Keratinocyte (primary cell): Measurements from ENCODE around the gene HSF2.

Experiments
- EZH2 ChIP-seq: IDR thresholded peaks from one replicate; pipeline ENCODE4 v1.6.1; 2012; ENCODE audit warnings: inconsistent platforms, mild to moderate bottlenecking, low read length, moderate library complexity
- TF ChIP-seq, protein P1 (sequence below), 3 experiments: IDR thresholded peaks in 1 of 3; conservative IDR thresholded peaks in 1 of 3; optimal IDR thresholded peaks in 1 of 3; 2 replicates in 2 of 3; 3 replicates in 1 of 3; pipeline versions ENCODE3 to v1.5.1; 2011; ENCODE audit warnings: low read length in 3 of 3, mild to moderate bottlenecking in 3 of 3, moderate library complexity in 2 of 3, control low read depth in 1 of 3, inconsistent platforms in 1 of 3; ENCODE audit not compliant: insufficient read depth in 2 of 3; ENCODE audit errors: extremely low read depth in 1 of 3

GRCh38 chr6:122352981-122353664, 46.3 kb upstream of the HSF2 start:
- TF ChIP-seq, protein P1, sequence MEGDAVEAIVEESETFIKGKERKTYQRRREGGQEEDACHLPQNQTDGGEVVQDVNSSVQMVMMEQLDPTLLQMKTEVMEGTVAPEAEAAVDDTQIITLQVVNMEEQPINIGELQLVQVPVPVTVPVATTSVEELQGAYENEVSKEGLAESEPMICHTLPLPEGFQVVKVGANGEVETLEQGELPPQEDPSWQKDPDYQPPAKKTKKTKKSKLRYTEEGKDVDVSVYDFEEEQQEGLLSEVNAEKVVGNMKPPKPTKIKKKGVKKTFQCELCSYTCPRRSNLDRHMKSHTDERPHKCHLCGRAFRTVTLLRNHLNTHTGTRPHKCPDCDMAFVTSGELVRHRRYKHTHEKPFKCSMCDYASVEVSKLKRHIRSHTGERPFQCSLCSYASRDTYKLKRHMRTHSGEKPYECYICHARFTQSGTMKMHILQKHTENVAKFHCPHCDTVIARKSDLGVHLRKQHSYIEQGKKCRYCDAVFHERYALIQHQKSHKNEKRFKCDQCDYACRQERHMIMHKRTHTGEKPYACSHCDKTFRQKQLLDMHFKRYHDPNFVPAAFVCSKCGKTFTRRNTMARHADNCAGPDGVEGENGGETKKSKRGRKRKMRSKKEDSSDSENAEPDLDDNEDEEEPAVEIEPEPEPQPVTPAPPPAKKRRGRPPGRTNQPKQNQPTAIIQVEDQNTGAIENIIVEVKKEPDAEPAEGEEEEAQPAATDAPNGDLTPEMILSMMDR (optimal IDR thresholded peaks at IDR 0.05 in 1 of 3, IDR thresholded peaks at IDR 0.05 in 1 of 3, conservative IDR thresholded peaks at IDR 0.05 in 1 of 3; ENCODE audit: extremely low read depth in 1 of 3, insufficient read depth in 2 of 3, low read length in 3 of 3), result no peak
- no peak for TF ChIP-seq EZH2
